GM21825 (cell line): ENCODE data around the gene SNTN.
"Not testable (repeated sequence)": the region's sequence is repeated elsewhere in the genome, so short reads cannot be mapped to it uniquely, and the experiment has no call there.

Experiments
- ATAC-seq: cut with Tn5 transposase; IDR thresholded peaks from one replicate; pipeline ENCODE4 v1.9.1; 2021; ENCODE audit warnings: mild to moderate bottlenecking, moderate library complexity; ENCODE audit not compliant: unreplicated experiment

SNTN gene

DNA sequence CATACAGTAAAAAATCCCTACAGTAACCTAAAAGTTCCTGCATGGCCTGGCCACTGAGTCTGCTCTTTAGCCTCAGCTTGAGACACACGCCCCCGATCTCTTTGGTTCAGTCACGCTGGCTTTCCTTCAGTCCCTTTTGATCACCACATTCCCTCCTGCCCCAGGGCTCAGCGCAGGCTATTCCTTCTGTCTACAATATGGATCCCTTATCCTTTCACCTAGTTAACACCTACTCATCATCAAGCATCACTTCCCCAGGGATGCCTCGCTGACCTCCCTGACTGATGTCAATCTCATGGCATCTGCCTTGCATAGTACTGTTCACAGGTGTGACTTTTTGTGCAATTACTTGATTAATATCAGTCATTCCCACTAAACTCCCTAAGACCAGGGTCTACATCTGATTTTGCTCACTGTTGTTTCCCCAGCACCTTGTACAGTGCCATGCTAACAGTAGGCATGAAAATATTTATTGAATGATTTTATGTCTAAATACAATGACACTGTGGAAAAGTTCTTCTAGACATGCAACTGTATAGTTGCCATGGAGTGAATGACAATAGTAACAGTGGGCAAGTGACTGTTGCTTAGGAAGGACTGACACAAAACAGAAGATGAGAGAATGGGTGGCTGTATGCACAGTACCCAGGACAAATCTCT, at the start of gene SNTN:
SNTN (plus strand) TSS at position 610 of the 660 bp plus-strand sequence; CDS start at position 623, 13 bp downstream.
- no peak for ATAC-seq

GRCh38 chr3:63607716-63608115, 44.8 kb upstream of the SNTN start:
- ATAC-seq: no peak

DNA sequence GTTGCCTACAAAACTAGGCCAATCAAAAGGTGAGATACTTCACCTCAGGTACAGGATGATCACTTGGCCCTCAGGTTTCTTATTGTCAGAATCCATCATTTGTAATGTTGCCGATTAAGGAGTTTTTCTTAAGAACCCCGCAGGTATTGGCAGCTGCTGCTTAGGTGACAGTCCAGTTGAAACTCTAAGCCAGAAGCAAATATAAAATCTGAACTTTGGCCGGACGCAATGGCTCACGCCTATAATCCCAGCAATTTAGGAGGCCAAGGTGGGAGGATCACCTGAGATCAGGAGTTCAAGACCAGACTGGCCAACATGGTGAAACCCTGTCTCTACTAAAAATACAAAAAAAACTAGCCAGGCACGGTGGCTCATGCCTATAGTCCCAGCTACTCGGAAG, 43.1 kb upstream of the SNTN start:
- ATAC-seq: no peak

GRCh38 chr3:63609834-63610233, 42.6 kb upstream of the SNTN start:
- ATAC-seq: no peak

GRCh38 chr3:63611382-63611781, 41.1 kb upstream of the SNTN start:
- no peak for ATAC-seq

DNA sequence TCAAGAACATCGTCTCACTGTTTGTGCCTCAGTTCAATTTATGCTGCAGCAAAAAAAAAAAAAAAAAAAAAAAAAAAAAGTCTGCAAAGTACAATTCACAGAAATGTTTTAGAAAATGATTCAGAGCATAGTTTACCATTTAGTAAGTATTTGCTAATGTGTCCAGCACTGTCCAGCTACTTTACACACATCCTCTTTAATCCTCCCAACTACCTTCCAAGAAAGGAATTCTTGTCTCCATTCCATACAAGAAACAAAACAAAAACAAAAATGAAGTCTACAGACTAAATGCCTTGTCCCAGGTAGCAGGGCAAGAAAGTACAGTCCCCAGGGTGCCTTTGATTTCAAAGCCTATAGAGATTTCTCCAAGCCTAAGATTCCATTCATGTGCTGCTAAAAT, 38.9 kb upstream of the SNTN start:
- no peak for ATAC-seq

GRCh38 chr3:63617391-63617790, 35.1 kb upstream of the SNTN start:
- ATAC-seq: no peak

DNA sequence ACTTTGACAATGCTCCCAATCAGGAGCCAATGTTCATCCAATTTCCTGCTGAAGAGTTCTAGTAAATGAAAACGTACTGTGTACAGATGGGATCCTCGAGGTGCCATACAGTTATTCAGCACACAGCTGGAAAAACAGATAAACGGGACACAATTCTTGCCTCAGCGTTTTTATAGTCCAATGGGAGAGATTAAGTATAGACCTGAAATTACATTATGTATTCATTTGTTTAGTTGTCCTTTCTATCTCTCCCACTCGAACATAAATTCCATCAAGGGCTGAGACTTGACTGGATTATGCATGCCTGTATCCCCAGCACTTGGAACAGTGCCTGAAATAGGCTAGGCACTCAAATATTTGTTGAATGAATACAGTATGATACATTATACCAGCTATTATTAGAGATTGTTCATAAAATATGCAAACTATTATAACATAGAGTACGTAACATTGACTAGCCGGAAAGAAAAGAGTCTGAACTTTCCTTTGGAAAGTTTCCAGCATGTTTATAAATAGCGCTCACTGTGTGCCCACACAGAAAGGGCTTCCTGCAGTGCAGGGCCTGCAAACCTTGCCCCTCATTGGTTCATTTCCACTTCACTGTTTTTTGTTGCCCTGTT, 27.4 kb upstream of the SNTN start:
- no peak for ATAC-seq

GRCh38 chr3:63631670-63632069, 20.8 kb upstream of the SNTN start:
- ATAC-seq: no peak

GRCh38 chr3:63635186-63635585, 17.3 kb upstream of the SNTN start:
- no peak for ATAC-seq

- no peak for ATAC-seq
Measured at GRCh38 chr3:63639806-63640205, 12.7 kb upstream of the SNTN start.

DNA sequence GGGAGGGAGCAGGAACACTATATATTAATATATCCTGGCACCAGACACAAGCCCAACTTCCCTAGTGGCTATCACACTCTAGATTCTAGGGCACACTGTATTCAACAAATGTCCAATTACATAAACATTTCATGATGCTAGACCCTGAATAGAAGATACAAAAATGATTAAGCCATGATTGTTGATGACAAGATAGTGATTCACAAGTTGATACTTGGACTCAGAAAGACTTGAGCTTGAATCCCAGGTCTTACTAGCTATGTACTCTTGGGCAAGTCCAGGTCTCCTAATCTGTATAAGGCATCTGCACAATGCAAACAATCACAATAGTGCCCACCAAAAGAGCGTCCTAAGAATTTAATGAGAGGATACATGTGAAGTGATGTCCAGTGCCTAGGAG, 10.0 kb upstream of the SNTN start:
- no peak for ATAC-seq

DNA sequence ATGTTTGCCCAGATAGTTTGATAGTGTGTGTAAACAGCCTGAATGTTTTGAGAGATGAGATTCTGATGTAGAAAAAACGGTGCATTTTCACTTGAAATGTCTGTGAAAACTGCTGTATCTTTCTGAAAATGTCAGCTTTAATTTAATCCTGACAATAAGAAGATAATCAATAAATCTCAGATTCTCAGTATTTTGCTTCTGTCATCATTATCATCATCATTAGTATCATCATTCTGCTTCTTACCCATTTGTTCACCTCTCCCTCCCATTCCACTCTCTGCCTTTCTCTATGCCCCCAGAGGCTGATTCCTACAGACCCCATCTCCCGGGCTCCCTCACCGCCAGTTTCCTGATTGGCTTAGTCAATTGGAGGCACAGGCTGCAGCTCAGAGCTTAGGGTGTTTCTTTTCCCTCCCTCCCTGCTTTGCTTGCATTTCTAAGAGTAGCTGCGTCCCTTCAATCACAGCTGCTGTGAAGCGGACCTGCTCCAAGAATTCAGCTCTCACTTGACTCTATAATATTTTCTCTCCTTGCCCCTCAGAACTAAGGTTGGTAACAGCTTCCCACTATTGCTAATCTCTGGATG, 8.2 kb upstream of the SNTN start:
- no peak for ATAC-seq

DNA sequence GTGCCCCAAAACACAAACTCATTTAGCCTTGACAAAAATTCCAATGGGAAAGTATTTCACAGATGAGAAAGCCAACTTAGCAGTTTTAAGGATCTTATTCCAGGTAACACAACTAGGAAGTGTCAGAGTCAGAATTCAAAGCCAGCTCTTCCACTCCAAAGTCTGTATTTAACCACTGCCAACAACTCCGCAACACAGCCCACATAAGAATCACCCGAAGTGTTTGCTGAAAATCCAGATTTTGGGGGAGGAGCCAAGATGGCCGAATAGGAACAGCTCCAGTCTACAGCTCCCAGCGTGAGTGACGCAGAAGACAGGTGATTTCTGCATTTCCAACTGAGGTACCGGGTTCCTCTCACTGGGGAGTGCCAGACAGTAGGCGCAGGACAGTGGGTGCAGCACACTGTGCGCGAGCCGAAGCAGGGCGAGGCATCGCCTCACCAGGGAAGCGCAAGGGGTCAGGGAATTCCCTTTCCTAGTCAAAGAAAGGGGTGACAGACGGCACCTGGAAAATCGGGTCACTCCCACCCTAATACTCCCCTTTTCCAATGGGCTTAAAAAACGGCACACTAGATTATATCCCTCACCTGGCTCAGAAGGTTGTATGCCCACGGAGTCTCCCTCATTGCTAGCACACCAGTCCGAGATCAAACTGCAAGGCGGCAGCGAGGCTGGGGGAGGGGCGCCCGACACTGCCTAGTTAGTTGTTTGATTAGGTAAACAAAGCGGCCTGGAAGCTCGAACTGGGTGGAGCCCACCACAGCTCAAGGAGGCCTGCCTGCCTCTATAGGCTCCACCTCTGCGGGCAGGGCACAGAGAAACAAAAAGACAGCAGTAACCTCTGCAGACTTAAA, 7.3 kb upstream of the SNTN start:
- ATAC-seq: not testable (repeated sequence)

- no peak for ATAC-seq
Measured at GRCh38 chr3:63654211-63654610, 1.7 kb downstream of the SNTN start.

DNA sequence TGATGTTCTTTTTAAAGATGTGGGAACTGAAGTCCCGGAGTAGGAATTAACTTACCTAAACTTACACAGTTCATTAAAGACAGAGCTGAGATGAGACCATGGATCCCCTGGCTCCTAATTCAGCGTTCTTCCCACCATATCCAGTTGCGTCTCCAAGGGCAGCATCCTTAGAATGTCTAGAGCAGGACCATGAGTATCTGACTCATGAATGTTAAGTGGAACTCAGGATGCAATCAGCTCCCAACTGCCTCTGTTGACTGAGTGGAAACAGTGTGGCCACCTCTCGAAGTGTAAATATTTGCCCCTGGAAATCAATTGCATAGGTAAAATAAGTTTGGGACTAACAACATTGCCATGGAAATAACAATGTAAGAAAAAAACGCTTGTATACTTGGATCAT, 2.5 kb downstream of the SNTN start:
- ATAC-seq: no peak

DNA sequence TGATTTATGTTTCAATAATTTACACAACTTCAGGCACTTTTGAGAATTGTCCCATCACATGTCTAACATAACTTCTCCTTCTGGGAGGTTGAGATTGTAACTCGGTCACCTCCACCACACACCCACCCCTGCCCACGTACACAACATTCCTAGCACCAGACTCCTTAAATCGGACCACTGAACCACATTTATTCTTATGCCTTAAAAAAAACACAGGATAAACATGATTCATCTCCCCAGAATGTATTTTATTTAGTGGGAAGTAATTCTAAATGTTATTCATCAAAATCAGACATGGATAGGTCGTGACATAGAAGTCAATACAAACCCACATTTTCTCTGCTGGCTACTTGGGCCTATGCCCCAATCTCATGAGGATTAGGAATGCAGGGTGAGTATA, 3.0 kb downstream of the SNTN start:
- no peak for ATAC-seq

- ATAC-seq: no peak
Measured at GRCh38 chr3:63656786-63657185, 4.3 kb downstream of the SNTN start.

DNA sequence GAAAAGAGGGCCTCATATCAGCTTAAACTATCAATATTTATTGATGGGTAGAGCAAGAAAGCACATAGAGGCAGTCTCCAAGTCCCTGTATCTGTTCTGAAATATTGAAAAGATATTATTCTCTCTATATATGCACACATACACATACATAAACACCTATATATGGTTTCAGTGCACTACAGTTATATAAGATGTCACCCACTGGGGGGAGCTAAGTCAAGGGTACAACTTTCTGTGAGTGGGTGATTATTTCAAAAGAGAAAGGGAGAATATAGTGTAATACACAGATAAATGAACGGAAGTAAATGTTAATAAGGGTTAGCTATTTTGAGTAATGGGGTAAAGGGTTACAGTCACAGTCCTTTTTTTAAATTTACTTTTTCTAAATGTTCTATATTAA, 8.8 kb downstream of the SNTN start:
- no peak for ATAC-seq

- ATAC-seq: no peak
Measured at GRCh38 chr3:63662011-63662410, 9.5 kb downstream of the SNTN start.

DNA sequence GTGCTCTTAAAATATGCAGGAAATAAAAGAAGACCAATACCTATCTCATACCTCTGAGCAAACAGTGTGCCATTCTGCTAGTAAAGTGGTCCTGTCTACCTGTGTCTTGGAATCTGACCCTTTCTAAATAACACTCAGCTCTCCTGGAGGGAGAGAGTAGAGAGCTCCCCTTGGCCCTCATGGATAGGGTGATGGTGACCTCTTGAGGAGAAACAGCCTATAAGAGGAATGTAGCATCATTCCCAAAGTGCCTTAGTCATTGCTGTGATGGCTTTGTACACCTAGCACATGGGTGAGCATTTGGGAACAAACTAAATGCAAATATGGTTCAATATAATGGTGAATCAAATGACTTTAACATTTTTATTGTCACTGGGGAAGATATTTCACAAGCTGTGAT, 10.0 kb downstream of the SNTN start:
- no peak for ATAC-seq

DNA sequence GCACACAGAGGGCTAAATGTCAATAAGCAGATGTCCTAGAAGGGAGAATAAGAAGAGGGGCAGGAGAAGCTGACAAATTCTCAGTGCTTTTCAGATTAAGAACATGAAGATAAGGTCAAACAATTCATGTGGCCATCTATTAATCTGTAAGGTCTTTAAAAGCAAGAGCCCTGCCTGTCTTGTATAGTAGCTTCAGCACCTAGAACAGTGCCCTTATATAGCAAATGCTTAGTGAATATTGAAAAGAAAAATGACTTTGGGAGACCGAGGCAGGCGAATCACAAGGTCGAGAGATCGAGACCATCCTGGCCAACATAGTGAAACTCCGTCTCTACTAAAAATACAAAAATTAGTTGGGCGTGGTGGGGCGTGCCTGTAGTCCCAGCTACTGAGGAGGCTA, 18.1 kb downstream of the SNTN start:
- ATAC-seq: no peak
